Stimulated activated CD8-positive, alpha-beta memory T cell treated with anti-CD3 and anti-CD28 coated beads, Interleukin-15, amount 100 ng/mL, for 24 hours (primary cell): ENCODE data around the gene HIBADH.

Experiments used
- DNase-seq: peaks from one replicate; pipeline ENCODE4 v3.0.0-alpha.2; 2020; ENCODE audit warnings: low read depth

HIBADH gene

DNA sequence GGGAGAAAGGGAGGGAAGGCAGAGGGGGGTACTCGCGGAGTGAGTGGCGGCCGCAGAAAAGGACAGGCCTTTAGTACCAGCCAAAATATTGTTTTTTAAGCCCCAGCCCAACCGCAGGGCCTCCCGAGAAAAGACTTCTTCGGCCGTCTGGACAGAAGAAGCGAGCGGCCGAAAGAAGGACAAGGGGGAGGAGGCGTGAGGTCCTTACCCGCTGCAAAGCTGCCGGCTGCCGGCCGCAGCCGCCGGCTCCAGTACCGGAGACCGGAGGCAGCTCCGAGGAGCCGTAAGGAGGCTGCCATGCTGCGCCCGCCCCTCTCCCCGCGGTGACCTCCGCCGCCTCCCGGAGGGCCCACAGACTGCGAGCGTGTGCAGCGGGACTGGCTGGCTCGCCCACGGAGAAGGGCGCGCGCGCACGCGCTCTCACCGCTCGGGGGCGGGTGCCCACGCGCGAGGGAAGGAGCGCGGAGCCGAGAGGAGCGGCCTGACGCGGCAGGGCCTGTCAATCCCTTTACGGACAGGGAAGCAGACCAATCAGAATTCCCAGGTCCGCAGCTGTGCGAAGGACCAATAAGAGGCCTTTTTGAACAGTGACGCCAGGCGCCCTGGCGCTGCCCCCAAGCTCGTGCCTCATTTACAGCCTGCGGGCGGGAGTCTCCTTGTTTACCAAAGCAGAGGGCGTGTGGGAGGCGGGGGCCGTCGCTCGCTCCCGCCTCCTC, at the start of gene HIBADH:
Gene HIBADH (minus strand): TSS at position 394 of the 716 bp plus-strand sequence. CDS start 95 bp downstream, at position 299.
- DNase-seq, result peak; percentile 80

DNA sequence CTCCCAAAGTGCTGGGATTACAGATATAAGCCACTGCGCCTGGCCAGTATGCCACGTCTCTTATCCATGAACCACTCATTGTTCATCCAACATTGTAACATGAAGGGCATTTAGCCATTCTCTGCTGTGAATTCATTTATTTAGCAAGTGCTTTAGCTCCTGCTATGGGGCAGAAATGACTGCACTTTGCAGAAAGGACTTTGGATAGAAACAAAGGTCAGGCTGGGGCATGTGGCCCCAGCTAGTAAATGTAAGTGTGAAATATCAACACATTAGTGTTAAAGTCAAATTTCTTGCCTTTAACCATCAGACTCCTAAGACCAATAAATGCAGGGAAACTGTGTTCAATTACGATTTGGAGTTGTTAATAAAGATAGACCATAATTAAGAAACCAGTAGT, 49.5 kb upstream of the HIBADH start:
- no peak for DNase-seq

GRCh38 chr7:27709137-27710075, 46.7 kb upstream of the HIBADH start:
- no peak for DNase-seq

GRCh38 chr7:27708485-27708884, 45.8 kb upstream of the HIBADH start:
- DNase-seq, result no peak

DNA sequence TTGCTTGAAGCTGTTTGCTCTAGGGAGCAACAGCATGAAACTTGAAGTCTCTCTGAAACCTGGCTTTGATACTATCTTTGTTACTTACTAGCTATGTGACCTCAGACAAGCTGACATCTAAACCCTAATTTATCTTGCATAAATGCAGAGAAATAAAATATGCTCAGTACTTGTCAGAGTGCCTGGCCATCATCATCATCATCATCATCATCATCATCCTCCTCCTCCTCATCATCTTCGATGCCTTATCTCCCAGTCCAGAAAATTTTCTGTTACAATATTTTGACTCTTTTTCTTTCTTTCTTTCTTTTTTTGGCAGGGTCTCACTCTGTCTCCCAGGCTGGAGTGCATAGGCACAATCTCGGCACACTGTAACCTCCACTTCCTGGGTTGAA, 42.5 kb upstream of the HIBADH start:
- DNase-seq, result no peak

- no peak for DNase-seq
Measured at GRCh38 chr7:27704422-27705199, 41.9 kb upstream of the HIBADH start.

GRCh38 chr7:27703181-27703580, 40.5 kb upstream of the HIBADH start:
- DNase-seq, result no peak

DNA sequence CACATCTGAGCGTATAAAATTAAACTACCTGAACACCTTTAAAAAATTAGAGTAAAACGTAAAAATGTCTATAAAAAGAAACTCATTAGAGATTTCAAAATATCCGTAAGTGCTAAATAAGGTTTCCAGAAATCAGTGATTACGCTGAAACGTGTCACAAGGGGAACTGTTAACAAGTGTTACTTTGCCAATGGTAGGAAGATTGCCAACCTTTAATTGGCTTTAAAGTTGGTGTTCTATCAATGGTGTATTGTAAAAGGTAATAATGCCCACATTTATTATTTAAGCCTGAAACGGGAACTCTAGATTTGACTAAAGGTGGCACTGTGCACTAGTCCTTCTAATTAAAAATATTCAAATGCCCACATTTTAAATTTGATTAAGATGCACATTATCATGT, 37.8 kb upstream of the HIBADH start:
- DNase-seq, result no peak

- no peak for DNase-seq
Measured at GRCh38 chr7:27699751-27700150, 37.1 kb upstream of the HIBADH start.

- DNase-seq, result no peak
Measured at GRCh38 chr7:27697861-27698430, 35.3 kb upstream of the HIBADH start.

GRCh38 chr7:27695096-27695495, 32.4 kb upstream of the HIBADH start:
- DNase-seq, result no peak

DNA sequence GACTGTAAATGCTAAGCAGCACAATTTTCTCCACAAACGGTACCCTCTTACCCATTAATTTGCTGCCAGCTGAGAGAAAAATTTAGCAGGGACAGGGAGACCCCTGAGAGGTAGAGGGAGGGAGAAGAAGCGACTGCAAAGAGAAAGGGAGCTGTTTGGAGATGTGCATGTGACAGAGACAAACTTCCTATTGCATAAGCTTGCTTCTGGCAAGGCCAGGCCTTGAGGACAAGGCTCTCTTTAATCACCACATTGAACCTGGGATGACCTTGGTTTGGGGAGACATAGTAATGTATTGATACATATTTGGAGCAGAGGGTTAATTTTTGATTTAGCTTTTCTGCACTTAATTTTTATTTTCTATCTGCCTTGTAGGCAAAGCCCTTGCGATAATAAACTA, 31.1 kb upstream of the HIBADH start:
- DNase-seq, result no peak

- no peak for DNase-seq
Measured at GRCh38 chr7:27690649-27691048, 28.0 kb upstream of the HIBADH start.

GRCh38 chr7:27689591-27690164, 27.0 kb upstream of the HIBADH start:
- DNase-seq, result no peak

GRCh38 chr7:27689150-27689549, 26.5 kb upstream of the HIBADH start:
- DNase-seq, result no peak

DNA sequence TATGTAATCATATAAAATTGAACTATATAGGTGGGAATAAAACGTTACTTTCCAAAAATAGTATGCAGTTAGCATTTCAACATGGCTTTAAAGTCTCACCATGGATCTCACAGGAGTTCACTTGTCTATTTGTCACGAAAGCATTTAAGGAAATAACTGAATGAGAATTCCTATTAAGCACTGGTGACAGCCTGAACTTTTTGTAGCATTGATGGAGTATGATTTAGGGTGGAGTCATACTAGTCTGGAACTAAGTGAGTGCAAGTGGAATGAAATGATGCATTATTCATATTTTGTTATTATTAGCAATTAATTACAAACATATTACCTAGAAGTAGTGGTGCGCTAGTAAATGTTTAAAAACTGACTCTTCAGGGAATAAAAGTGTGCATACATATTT, 26.0 kb upstream of the HIBADH start:
- no peak for DNase-seq

GRCh38 chr7:27688056-27688455, 25.4 kb upstream of the HIBADH start:
- DNase-seq, result no peak

GRCh38 chr7:27686315-27686714, 23.6 kb upstream of the HIBADH start:
- DNase-seq, result no peak

GRCh38 chr7:27685893-27686292, 23.2 kb upstream of the HIBADH start:
- DNase-seq, result no peak

DNA sequence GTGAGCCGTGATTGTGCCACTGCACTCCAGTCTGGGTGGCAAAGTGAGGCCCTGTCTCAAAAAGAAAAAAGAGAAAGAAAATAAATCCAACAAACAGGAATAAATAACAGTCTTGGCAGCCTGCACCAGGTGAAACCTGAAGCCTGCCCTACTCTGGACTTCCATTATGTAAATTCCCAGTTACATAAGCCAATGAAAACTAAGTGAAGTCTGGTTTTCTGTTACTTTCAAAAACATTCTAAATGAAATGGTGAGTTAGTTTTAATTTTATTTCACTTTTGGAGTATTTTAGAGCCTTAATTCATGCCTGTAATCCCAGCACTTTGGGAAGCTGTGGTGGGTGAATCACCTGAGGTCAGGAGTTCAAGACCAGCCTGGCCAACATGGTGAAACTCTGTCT, 22.5 kb upstream of the HIBADH start:
- no peak for DNase-seq

DNA sequence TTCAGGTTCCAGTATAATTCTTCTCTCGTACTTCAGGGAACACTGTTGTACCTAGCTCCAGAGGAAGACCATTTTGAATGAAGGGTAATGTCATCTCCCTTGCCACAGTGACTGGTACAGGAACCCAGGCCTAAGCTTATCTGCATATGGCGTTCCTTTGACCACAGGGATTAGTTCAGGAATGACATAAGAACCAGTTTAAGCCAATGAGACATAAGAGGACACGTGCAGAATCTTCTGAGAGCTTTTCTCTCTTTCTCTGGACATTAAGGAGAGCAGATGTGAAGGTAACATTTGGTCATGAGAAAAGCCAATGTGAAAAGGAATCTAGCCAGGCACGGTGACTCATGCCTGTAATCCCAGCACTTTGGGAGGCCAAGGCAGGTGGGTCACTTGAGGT, 21.8 kb upstream of the HIBADH start:
- no peak for DNase-seq

GRCh38 chr7:27680610-27681009, 17.9 kb upstream of the HIBADH start:
- no peak for DNase-seq
